ENCODE measurements around the gene IRF4.
"Not testable (repeated sequence)": the region's sequence is repeated elsewhere in the genome, so short reads cannot be mapped to it uniquely, and the experiment has no call there.

IRF4 gene

GRCh38 chr6:422433-423054 is 31.0 kb downstream of the IRF4 start:
- no peak for DNase-seq (ENCODE audit: low spot score)

DNA sequence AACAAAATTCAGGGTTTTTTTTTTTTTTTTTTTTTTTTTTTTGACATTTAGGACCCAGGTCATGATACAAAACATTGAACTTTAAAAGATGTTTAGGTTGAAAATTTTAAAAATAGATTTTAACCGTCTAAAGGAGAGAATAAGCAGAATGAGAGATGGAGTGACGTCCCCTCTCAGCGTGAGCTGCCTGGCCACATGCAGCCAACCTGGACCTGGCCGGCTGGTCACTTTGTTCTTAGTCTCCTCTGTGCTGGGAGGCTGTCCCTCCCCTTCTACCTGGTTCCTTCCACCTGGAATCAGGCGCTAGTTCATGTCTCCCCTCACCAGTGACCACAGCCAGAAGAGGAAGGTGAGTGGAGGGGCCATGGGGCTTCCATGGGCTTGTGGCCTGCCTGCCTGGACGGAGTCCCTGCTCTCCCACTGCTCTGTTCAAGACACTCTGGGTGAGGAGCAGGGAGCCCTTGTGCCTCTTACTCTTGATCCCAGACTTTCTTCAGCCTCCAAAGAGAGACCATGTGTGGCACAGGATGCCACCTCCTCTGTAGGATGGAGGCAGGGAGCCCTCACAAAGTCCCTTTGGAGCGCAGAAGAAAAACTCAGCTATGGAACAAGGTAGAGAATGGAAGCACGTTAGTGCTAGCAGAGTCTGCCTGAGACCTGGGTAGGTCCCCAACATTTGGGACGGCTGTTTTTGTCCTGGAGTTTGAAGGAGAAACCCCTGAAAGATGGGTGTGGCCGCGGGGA is 31.7 kb downstream of the IRF4 start:
- DNase-seq (ENCODE audit: low spot score), result no peak

DNA sequence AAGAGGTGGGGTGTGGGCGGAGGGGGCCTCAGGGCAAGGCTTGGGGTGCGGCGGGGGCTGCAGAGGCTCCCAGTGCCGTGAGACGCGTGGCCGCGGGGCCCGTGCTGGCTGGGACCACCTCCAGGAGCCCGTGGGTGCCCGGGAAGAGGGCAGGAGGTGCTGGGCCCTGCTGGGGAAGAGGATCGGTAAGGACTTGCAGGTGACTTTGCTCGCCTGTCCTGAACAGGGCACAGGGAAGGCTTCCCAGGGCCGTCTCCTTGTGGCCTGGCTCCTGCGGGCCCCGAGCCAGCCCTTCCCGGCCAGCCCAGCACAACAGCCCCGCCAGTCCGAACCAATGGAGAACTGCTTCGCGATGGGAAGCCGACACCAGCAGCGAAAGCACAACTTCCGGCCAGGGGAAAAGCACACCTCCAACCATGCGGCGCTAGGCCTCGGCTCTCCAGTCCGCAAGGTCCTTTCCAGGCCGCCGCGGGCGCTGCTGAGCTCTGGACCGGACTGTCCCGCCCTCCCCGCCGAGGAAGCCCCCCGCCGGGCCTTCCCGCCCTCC is 32.3 kb downstream of the IRF4 start:
- no peak for DNase-seq (ENCODE audit: low spot score)

GRCh38 chr6:424741-425417 is 33.3 kb downstream of the IRF4 start:
- DNase-seq (ENCODE audit: low spot score), result no peak

GRCh38 chr6:425418-425788 is 33.9 kb downstream of the IRF4 start:
- DNase-seq (ENCODE audit: low spot score), result not testable (repeated sequence)

GRCh38 chr6:426198-426738 is 34.7 kb downstream of the IRF4 start:
- DNase-seq (ENCODE audit: low spot score), result not testable (repeated sequence)

DNA sequence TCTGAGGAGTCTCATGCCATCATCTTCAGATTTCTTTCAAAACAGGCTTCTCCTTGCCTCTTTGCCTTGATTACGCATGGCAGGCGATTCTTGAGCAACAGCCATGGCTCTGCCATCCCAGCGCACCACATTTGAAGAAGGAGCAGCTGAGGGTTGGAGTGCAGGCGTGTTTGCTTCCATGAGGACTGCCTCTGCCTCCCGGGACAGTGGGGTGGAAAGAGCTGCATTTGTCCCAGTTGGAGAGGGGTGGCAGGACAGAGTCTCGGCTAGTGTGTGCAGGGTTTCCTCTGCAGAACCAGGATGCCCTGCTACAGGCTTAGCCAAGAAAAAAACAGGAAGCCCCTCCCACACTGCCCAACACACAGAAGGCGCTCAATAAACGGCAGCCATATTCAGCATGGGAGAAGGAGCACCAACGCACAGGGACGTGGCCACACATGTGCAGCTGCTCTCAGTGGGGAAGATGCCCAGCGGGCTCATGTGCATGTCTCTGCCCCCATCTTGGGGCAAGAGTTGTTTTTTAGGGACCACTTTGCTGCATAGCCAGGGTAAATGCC is 36.6 kb downstream of the IRF4 start:
- DNase-seq (ENCODE audit: low spot score), result no peak

DNA sequence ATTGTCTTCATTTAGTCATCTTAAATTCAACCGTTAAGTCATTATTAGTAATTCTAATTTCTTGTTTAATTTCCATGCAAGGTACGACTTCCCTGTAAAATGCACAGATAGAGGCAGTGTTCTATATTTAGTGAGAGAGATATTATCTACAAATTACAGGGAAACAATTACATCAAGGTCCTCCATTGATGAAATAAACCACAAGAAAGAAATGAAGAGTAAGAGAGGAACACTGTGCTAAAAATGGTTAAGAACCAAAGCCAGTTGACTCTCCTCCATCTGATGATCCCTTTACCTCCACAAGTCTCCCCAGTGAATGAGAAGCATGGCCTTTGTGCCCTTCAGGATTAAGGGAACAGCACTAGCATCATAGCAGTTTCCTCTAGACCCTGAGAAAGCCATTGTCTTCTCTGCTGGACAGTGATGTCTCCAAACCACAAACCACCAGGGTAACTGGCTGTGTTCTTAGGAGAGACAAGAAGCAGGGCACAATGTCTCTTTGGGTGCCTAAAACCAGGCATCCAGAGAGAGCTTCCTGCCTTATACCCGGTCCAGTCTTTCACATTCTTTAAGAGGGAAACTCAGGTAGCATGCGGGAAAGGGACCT is 38.1 kb downstream of the IRF4 start:
- no peak for DNase-seq (ENCODE audit: low spot score)

- no peak for DNase-seq (ENCODE audit: low spot score)
Measured at GRCh38 chr6:431504-431903, 40.0 kb downstream of the IRF4 start.

- no peak for DNase-seq (ENCODE audit: low spot score)
Measured at GRCh38 chr6:431986-432385, 40.4 kb downstream of the IRF4 start.

- no peak for DNase-seq (ENCODE audit: low spot score)
Measured at GRCh38 chr6:434051-434705, 42.6 kb downstream of the IRF4 start.

GRCh38 chr6:435441-436307 is 44.1 kb downstream of the IRF4 start:
- DNase-seq (ENCODE audit: low spot score), result no peak

GRCh38 chr6:436308-437036 is 44.9 kb downstream of the IRF4 start:
- DNase-seq (ENCODE audit: low spot score), result no peak

- no peak for DNase-seq (ENCODE audit: low spot score)
Measured at GRCh38 chr6:437037-437392, 45.5 kb downstream of the IRF4 start.

DNA sequence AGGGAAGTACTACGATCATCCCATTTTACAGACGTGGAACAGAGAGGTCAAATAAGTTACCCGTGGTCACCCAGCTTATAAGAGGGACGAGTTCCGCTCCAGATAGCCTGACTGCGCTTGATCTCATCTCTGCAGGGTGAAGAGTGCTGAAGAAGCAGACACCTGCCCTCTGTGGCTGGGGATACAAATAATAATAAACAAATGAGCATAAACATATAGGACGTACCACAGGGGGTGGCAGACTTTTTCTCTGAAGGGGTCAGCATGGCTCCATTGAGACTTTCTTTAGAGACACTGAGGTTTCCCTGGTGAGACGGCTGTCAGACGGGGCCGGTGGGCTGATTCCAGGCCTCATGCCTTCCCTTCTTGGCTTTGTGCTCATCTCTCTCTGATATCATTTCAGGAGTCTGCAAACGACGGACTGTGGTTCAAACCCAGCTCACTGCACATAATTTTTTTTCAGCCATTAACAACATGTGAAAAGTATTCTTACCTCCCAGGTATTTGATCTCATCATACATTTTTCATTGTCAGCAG is 47.1 kb downstream of the IRF4 start:
- DNase-seq (ENCODE audit: low spot score), result no peak

DNA sequence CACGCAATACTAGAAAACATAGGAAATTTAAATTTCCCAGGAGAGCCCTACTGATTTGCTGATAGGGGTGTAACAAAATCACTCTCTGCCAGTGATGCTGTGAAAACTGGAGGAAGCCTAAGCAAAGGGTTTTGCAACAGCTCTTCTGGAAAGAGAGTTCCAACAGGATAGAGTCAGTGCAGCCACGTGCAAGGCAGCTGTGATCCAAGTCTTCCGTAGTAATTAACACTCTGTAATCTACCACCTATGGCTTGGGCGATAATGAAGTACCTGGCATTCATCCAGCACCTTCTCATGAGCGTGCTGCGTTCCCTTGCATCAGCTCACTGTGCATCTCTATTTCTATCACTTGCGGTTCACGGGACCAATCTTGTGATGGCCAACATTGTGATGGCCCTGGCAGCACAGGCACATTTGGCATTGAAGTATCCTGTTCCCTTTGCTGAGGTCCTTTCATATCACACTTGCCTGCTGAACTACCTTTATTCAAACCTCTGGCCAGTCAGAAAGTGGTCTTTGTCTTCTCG is 48.2 kb downstream of the IRF4 start:
- DNase-seq (ENCODE audit: low spot score), result no peak

- DNase-seq (ENCODE audit: low spot score), result no peak
Measured at GRCh38 chr6:441126-441920, 49.8 kb downstream of the IRF4 start.

DNA sequence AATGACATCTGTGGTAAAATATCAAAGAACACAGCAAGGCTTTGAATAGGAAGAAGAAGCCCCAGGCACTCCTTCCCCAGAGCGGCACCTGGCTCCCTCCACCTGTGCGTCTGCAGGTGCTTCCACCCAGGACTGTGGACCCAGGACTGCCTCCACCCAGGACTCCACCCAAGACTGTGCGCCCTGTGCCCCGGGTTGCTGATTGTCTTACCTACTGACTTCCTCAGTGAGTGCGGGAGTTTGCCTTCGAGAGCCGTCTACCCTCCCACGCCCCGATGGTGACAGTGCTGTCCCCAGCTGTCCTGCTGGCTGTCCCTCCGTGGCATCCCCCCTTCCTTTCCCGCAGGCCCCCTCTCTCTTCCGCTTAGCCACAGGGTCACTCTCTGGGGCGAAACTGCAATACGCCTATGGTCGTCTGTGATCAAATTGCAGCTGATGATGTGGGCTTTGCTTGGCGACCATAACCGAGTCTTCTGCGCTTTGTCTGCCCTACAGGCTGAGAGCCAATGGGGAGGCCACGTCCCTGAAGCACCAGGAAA is 52.1 kb downstream of the IRF4 start:
- no peak for DNase-seq (ENCODE audit: low spot score)

All from hematopoietic multipotent progenitor cell treated with erythropoietin and hydrocortisone succinate and interleukin-3 and kit ligand, for 15 days (in vitro differentiated cells).